WTC11 (cell line): ENCODE results near the gene HES2. TPM values are rescaled to one million over a fixed set of nuclear protein-coding genes. Genes with fewer than 3 reads are reported as not detected.

Experiments used
- ATAC-seq: fragments of 200-7000 bp; cut with Tn5 transposase; 2 replicates; pipeline ENCODE4 v1.10.0; 2021; ENCODE audit warnings: mild to moderate bottlenecking, moderate library complexity
- CTCF ChIA-PET: fragments of 300-600 bp; sonication (Branson Sonifier 250); formaldehyde crosslinking; loops from one replicate; lab custom pipeline; 2021; ENCODE audit warnings: antibody characterized with exemption; lab: Charles Lee
- POLR2A ChIA-PET: fragments of 350-600 bp; sonication (Branson Sonifier 250); formaldehyde crosslinking; loops from one replicate; lab custom pipeline; 2021; ENCODE audit warnings: antibody characterized with exemption; lab: Charles Lee
- DNase-seq: peaks from one replicate; pipeline ENCODE4 v3.0.0; 2021; ENCODE audit warnings: low spot score
- H3K27ac Mint-ChIP-seq: 2 replicates; pipeline ENCODE4 v1.8.0; 2021; ENCODE audit warnings: mixed read lengths
- H3K27me3 Mint-ChIP-seq: 2 replicates; pipeline ENCODE4 v1.8.0; 2021; ENCODE audit warnings: low read depth, mild to moderate bottlenecking, moderate library complexity, mixed read lengths
- H3K36me3 Mint-ChIP-seq: 2 replicates; pipeline ENCODE4 v1.8.0; 2021; ENCODE audit warnings: mixed read lengths
- H3K4me1 Mint-ChIP-seq: 2 replicates; pipeline ENCODE4 v1.8.0; 2022; ENCODE audit warnings: mixed read lengths
- H3K4me3 Mint-ChIP-seq: 2 replicates; pipeline ENCODE4 v1.8.0; 2021; ENCODE audit warnings: mild to moderate bottlenecking, moderate library complexity, mixed read lengths
- H3K9me3 Mint-ChIP-seq: 2 replicates; pipeline ENCODE4 v1.8.0; 2021; ENCODE audit warnings: mixed read lengths
- ESRRA ChIP-seq: sonication (generic); formaldehyde crosslinking; IDR thresholded peaks from 2 replicates; pipeline ENCODE4 v1.8.1; 2022; ENCODE audit warnings: mild to moderate bottlenecking, missing genetic modification reagents, borderline replicate concordance
- MYBL2 ChIP-seq: sonication (generic); formaldehyde crosslinking; IDR thresholded peaks from 2 replicates; pipeline ENCODE4 v1.8.1; 2023; ENCODE audit warnings: mild to moderate bottlenecking, moderate library complexity, missing genetic modification reagents
- NFYB ChIP-seq: sonication (generic); formaldehyde crosslinking; conservative IDR thresholded peaks from 2 replicates; pipeline ENCODE4 v1.8.0; 2022; ENCODE audit warnings: low read depth, missing genetic modification reagents
- SP1 ChIP-seq: sonication (generic); formaldehyde crosslinking; conservative IDR thresholded peaks from 2 replicates; pipeline ENCODE4 v1.8.1; 2022; ENCODE audit warnings: missing genetic modification reagents
- TEAD4 ChIP-seq: sonication (generic); formaldehyde crosslinking; IDR thresholded peaks from 2 replicates; pipeline ENCODE4 v1.8.0; 2022; ENCODE audit warnings: mild to moderate bottlenecking, missing genetic modification reagents
- ZNF423 ChIP-seq: fragments of 250-450 bp; sonication (Bioruptor Pico); IDR thresholded peaks from 2 replicates; pipeline ENCODE4 v2.1.2; 2022; ENCODE audit warnings: mild to moderate bottlenecking, moderate library complexity
- total RNA-seq: library from RNA; stranded (reverse); gene quantifications from 3 replicates; pipeline ENCODE4 v1.2.3, GENCODE V29; 2021
- TF ChIP-seq, protein P1 (sequence below): sonication (generic); formaldehyde crosslinking; IDR thresholded peaks from 2 replicates; pipeline ENCODE4 v1.8.1; 2022; ENCODE audit warnings: low read depth, missing genetic modification reagents, borderline replicate concordance
- TF ChIP-seq, protein P2 (sequence below): fragments of 250-450 bp; sonication (Bioruptor Pico); IDR thresholded peaks from 2 replicates; pipeline ENCODE4 v1.9.0; 2021; ENCODE audit warnings: mild to moderate bottlenecking
- TF ChIP-seq, protein P3 (sequence below): fragments of 250-450 bp; sonication (Bioruptor Pico); IDR thresholded peaks from 2 replicates; pipeline ENCODE4 v1.9.0; 2021; ENCODE audit warnings: mild to moderate bottlenecking, borderline replicate concordance
- TF ChIP-seq, protein P4 (sequence below): sonication (generic); formaldehyde crosslinking; IDR thresholded peaks from 2 replicates; pipeline ENCODE4 v1.8.0; 2022; ENCODE audit warnings: missing genetic modification reagents
- TF ChIP-seq, protein P5 (sequence below): fragments of 200-600 bp; IDR thresholded peaks from 2 replicates; pipeline ENCODE4 v1.8.0; 2022; ENCODE audit warnings: antibody characterized with exemption
- TF ChIP-seq, protein P6 (sequence below): fragments of 250-450 bp; sonication (Bioruptor Pico); IDR thresholded peaks from 2 replicates; pipeline ENCODE4 v1.8.0; 2021; ENCODE audit warnings: mild to moderate bottlenecking

HES2 gene
- total RNA-seq, 1 experiment from 2014 or later = 2.7 TPM

DNA sequence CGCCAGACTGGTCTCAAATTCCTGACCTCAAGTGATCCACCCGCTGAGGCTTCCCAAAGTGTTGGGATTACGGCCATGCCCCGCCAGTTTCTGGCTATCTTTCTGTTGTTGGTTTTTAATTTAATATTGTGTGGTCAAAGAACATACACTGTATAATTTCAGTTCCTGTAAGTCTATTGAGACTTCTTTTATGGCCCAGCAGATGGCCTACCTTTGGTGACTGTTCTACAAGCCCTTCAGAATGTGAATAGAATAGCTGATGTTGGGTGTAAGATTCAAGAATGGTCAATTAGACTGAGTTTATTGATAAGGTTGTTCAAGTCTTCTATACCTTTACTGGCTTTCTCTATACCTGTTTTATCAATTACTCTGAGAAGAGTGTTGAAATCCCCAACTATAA is 10.7 kb downstream of the HES2 start (continued):
- TF ChIP-seq, protein P1, sequence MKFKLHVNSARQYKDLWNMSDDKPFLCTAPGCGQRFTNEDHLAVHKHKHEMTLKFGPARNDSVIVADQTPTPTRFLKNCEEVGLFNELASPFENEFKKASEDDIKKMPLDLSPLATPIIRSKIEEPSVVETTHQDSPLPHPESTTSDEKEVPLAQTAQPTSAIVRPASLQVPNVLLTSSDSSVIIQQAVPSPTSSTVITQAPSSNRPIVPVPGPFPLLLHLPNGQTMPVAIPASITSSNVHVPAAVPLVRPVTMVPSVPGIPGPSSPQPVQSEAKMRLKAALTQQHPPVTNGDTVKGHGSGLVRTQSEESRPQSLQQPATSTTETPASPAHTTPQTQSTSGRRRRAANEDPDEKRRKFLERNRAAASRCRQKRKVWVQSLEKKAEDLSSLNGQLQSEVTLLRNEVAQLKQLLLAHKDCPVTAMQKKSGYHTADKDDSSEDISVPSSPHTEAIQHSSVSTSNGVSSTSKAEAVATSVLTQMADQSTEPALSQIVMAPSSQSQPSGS (CRISPR knock-in tag) = no peak
- TF ChIP-seq, protein P2, sequence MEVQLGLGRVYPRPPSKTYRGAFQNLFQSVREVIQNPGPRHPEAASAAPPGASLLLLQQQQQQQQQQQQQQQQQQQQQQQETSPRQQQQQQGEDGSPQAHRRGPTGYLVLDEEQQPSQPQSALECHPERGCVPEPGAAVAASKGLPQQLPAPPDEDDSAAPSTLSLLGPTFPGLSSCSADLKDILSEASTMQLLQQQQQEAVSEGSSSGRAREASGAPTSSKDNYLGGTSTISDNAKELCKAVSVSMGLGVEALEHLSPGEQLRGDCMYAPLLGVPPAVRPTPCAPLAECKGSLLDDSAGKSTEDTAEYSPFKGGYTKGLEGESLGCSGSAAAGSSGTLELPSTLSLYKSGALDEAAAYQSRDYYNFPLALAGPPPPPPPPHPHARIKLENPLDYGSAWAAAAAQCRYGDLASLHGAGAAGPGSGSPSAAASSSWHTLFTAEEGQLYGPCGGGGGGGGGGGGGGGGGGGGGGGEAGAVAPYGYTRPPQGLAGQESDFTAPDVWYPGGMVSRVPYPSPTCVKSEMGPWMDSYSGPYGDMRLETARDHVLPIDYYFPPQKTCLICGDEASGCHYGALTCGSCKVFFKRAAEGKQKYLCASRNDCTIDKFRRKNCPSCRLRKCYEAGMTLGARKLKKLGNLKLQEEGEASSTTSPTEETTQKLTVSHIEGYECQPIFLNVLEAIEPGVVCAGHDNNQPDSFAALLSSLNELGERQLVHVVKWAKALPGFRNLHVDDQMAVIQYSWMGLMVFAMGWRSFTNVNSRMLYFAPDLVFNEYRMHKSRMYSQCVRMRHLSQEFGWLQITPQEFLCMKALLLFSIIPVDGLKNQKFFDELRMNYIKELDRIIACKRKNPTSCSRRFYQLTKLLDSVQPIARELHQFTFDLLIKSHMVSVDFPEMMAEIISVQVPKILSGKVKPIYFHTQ = no peak
- TF ChIP-seq SP1 (CRISPR knock-in tag) = no peak
- TF ChIP-seq, protein P3, sequence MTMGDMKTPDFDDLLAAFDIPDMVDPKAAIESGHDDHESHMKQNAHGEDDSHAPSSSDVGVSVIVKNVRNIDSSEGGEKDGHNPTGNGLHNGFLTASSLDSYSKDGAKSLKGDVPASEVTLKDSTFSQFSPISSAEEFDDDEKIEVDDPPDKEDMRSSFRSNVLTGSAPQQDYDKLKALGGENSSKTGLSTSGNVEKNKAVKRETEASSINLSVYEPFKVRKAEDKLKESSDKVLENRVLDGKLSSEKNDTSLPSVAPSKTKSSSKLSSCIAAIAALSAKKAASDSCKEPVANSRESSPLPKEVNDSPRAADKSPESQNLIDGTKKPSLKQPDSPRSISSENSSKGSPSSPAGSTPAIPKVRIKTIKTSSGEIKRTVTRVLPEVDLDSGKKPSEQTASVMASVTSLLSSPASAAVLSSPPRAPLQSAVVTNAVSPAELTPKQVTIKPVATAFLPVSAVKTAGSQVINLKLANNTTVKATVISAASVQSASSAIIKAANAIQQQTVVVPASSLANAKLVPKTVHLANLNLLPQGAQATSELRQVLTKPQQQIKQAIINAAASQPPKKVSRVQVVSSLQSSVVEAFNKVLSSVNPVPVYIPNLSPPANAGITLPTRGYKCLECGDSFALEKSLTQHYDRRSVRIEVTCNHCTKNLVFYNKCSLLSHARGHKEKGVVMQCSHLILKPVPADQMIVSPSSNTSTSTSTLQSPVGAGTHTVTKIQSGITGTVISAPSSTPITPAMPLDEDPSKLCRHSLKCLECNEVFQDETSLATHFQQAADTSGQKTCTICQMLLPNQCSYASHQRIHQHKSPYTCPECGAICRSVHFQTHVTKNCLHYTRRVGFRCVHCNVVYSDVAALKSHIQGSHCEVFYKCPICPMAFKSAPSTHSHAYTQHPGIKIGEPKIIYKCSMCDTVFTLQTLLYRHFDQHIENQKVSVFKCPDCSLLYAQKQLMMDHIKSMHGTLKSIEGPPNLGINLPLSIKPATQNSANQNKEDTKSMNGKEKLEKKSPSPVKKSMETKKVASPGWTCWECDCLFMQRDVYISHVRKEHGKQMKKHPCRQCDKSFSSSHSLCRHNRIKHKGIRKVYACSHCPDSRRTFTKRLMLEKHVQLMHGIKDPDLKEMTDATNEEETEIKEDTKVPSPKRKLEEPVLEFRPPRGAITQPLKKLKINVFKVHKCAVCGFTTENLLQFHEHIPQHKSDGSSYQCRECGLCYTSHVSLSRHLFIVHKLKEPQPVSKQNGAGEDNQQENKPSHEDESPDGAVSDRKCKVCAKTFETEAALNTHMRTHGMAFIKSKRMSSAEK (CRISPR knock-in tag) = no peak
- TF ChIP-seq, protein P4, sequence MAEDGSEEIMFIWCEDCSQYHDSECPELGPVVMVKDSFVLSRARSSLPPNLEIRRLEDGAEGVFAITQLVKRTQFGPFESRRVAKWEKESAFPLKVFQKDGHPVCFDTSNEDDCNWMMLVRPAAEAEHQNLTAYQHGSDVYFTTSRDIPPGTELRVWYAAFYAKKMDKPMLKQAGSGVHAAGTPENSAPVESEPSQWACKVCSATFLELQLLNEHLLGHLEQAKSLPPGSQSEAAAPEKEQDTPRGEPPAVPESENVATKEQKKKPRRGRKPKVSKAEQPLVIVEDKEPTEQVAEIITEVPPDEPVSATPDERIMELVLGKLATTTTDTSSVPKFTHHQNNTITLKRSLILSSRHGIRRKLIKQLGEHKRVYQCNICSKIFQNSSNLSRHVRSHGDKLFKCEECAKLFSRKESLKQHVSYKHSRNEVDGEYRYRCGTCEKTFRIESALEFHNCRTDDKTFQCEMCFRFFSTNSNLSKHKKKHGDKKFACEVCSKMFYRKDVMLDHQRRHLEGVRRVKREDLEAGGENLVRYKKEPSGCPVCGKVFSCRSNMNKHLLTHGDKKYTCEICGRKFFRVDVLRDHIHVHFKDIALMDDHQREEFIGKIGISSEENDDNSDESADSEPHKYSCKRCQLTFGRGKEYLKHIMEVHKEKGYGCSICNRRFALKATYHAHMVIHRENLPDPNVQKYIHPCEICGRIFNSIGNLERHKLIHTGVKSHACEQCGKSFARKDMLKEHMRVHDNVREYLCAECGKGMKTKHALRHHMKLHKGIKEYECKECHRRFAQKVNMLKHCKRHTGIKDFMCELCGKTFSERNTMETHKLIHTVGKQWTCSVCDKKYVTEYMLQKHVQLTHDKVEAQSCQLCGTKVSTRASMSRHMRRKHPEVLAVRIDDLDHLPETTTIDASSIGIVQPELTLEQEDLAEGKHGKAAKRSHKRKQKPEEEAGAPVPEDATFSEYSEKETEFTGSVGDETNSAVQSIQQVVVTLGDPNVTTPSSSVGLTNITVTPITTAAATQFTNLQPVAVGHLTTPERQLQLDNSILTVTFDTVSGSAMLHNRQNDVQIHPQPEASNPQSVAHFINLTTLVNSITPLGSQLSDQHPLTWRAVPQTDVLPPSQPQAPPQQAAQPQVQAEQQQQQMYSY (CRISPR knock-in tag) = no peak
- no peak for TF ChIP-seq TEAD4 (CRISPR knock-in tag)

DNA sequence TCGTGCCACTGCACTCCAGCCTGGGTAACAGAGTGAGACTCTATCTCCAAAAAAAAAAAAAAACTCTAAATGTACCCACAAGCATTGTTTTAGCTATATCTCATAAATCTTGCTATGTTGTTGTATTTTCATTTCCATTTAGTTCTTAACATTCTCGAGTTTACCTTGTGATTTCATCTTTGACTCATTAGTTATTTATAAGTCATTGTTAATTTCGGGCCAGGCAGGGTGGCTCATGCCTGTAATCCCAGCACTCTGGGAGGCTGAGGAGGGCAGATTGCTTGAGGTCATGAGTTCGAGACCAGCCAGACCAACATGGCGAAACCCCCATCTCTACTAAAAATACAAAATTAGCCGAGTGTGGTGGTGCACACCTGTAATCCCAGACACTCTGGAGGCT is 11.7 kb downstream of the HES2 start:
- H3K27me3 Mint-ChIP-seq = peaks cover 36% of the 10 kb centered on the region
- CTCF ChIA-PET = interaction anchor here (1.1 to 2.3 kb wide), 8 partner anchors 12 to 203 kb away, joined by 3 to 7 read pairs (median 4); partner anchors contain the start of gene HES2
- no peaks in the 10 kb centered on the region for H3K9me3 Mint-ChIP-seq
- no peak overlapping the region for H3K27ac Mint-ChIP-seq
- no peaks in the 10 kb centered on the region for H3K36me3 Mint-ChIP-seq
- no peak for DNase-seq
- no peak for TF ChIP-seq ESRRA (CRISPR knock-in tag)
- TF ChIP-seq, protein P5, sequence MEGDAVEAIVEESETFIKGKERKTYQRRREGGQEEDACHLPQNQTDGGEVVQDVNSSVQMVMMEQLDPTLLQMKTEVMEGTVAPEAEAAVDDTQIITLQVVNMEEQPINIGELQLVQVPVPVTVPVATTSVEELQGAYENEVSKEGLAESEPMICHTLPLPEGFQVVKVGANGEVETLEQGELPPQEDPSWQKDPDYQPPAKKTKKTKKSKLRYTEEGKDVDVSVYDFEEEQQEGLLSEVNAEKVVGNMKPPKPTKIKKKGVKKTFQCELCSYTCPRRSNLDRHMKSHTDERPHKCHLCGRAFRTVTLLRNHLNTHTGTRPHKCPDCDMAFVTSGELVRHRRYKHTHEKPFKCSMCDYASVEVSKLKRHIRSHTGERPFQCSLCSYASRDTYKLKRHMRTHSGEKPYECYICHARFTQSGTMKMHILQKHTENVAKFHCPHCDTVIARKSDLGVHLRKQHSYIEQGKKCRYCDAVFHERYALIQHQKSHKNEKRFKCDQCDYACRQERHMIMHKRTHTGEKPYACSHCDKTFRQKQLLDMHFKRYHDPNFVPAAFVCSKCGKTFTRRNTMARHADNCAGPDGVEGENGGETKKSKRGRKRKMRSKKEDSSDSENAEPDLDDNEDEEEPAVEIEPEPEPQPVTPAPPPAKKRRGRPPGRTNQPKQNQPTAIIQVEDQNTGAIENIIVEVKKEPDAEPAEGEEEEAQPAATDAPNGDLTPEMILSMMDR = no peak
- TF ChIP-seq NFYB (CRISPR knock-in tag) = no peak
- TF ChIP-seq, protein P6, sequence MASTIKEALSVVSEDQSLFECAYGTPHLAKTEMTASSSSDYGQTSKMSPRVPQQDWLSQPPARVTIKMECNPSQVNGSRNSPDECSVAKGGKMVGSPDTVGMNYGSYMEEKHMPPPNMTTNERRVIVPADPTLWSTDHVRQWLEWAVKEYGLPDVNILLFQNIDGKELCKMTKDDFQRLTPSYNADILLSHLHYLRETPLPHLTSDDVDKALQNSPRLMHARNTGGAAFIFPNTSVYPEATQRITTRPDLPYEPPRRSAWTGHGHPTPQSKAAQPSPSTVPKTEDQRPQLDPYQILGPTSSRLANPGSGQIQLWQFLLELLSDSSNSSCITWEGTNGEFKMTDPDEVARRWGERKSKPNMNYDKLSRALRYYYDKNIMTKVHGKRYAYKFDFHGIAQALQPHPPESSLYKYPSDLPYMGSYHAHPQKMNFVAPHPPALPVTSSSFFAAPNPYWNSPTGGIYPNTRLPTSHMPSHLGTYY = no peak
- no peak for TF ChIP-seq ZNF423 (CRISPR knock-in tag)
- TF ChIP-seq MYBL2 (CRISPR knock-in tag) = no peak
- no peak for ATAC-seq
- POLR2A ChIA-PET = no interaction called here
- no peaks in the 10 kb centered on the region for H3K4me1 Mint-ChIP-seq
- no peak overlapping the region for H3K4me3 Mint-ChIP-seq
